Retinal pigment epithelial cell (primary cell): ENCODE measurements around the gene PLEKHG2.
"Not testable (repeated sequence)": the region's sequence is repeated elsewhere in the genome, so short reads cannot be mapped to it uniquely, and the experiment has no call there.

Source experiments
- DNase-seq: peaks from one replicate; pipeline ENCODE4 v3.0.0-alpha.2; 2010; ENCODE audit warnings: low read depth
- H3K4me3 ChIP-seq: 2 replicates; pipeline ENCODE4 v1.5.1; 2011; ENCODE audit warnings: mild to moderate bottlenecking, low read length, control low read depth, moderate library complexity
- CTCF ChIP-seq: conservative IDR thresholded peaks from 2 replicates; pipeline ENCODE4 v1.5.1; 2011; ENCODE audit warnings: low read depth, low read length, control low read depth, inconsistent platforms

The PLEKHG2 gene

GRCh38 chr19:39370735-39371134 lies 41.7 kb upstream of the PLEKHG2 start:
- no peak for TF ChIP-seq CTCF
- no peak for DNase-seq
- H3K4me3 ChIP-seq = no peak overlapping the region

DNA sequence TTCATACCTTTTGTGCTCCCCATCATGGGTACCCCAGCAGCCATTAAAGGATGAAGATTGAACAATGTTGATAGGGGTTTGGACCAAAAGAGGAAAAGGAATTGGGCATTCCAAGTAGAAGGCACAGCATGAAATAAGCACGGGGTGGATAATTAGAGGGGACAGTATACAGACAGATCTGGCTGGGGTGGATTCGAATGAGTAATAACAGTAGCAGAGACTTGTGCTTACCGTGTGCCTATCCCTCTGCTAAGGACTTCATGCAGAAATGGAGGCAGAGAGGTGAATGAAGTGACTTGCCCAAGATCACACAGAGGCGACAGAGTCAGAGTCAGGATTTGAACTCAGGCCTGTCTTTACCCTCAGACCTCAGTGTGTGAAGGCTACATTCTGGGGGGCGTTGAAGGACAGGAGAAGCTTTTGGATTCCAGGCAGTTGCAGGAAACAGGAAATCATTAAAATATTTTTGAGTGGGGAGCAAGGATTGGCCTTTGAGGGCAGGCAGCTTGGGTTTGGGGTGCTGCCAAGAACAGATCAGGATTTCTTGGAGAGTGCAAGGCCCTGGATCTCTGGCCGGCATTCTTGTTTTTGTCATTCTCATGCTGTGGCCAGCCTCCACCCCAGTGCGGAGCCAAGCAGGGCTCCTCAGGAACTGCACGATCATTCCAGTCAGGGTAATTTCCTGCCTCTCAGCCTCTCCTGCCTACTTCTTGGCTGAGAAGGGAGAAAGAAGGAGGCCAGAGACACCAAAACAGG lies 40.2 kb upstream of the PLEKHG2 start:
- DNase-seq = peak; percentile 52
- TF ChIP-seq CTCF = no peak
- H3K4me3 ChIP-seq = no peak overlapping the region

DNA sequence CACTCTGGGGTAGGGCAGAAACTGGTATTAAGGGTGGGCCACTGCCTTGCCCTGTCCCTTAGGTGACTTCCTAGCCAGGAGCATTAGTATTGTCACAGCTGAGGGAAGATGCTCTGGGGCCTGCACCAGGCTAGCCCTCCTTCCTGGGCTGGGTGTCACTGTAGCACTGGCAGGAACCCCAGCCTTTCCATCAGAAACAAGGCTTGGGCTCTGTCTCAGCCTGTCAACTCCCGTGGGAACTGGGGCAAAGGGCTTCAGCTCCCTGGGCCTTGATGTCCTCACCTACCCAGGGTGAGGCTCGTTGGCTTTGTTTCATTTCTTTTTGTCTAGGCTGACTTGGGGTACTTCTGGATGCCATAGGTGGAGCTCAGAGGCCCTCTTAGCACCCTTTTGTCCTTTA lies 39.5 kb upstream of the PLEKHG2 start:
- no peak overlapping the region for H3K4me3 ChIP-seq
- no peak for DNase-seq
- no peak for TF ChIP-seq CTCF

DNA sequence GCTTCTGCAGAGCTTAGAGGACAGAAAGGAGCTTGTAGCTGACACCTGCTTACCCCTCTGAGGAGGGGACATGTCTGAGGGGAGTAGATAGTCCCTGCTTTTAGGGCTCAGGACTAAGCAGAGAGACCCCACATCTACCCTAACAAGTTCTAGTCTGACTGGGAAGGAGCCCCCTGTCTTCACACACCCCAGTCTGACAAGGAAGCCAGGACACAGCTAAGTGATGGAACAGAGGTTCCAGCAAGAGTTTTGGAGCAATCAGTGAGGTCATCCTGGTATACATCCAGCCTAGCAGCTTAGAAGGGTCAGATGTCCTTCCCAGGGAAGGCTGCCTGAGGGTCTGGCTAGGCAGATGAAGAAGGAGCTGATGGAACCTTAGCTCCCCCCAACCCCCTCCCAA lies 36.5 kb upstream of the PLEKHG2 start:
- TF ChIP-seq CTCF = no peak
- H3K4me3 ChIP-seq = no peak overlapping the region
- DNase-seq = no peak

DNA sequence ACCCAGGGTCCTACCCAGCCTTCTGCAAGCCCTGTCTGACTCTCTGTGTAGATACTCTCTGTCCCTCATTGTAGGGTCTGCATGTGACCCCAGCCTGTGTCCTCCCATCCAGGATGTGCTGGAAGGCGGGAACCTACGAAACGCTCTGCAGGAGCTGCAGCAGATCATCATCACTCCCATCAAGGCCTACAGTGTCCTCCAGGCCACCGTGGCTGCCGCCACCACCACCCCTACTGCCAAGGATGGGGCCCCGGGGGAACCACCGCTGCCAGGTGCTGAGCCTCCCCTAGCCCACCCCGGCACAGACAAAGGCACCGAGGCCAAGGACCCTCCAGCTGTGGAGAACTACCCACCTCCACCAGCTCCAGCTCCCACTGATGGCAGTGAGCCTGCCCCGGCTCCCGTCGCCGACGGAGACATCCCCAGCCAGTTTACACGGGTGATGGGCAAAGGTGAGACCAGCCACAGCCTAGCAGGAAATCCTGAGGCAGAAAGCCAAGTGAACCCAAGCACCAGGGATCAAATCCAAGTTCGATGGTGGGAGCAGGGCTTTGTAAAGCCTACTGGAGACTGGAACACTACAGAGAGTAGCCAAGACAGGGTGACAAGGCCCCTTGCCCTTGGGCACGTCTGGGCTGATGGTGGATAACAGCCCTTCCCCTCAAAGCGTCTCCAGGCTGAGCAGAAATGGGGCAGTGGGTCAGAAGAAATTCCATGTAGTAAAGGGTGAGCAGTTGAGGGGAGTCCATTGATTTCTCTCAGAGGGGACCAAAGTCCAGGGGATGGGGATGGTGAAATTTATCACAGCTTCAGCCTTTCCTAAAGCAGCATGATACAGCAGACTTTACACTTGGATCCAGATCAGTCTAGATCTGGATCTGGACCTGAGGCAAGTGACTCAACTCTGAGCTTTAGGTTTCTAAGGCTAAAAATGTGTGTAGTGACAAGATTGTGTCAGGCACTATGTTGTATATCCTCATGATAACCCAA lies 34.8 kb upstream of the PLEKHG2 start:
- TF ChIP-seq CTCF = no peak
- DNase-seq = no peak
- no peak overlapping the region for H3K4me3 ChIP-seq

- DNase-seq, H3K4me3 ChIP-seq: not testable (repeated sequence)
Observed at GRCh38 chr19:39379366-39379765, 33.1 kb upstream of the PLEKHG2 start.

DNA sequence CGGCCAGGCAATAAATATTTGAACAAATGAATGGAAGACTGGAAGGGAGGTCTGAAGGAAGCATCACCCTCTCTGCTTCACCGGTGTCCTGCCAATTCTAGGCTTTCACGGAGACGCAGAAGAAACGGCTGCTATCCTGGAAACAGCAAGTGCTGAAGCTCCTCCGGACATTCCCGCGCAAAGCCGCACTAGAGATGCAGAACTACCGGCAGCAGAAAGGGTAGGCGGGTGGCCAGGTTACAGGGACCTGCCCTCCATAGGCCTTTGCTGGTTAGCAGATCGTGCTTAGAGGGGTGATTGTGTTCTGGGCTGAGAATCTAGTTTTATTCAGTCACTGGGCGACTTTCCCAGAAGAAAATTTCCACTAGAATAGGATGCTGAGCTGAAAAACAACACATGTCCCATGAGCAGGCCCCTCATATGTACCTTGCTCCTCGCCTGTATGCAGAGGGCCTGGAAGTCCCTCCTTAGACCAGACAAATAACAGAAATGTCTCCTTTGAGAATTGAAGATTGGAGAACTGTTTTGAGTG lies 32.5 kb upstream of the PLEKHG2 start:
- no peak overlapping the region for H3K4me3 ChIP-seq
- no peak for DNase-seq
- TF ChIP-seq CTCF = no peak
